HG03025 (cell line): Measurements from ENCODE around the gene SNX13.
"Not testable (repeated sequence)": the region's sequence is repeated elsewhere in the genome, so short reads cannot be mapped to it uniquely, and the experiment has no call there.

Source experiments
- ATAC-seq: cut with Tn5 transposase; IDR thresholded peaks from one replicate; pipeline ENCODE4 v1.9.1; 2021; ENCODE audit warnings: mild to moderate bottlenecking, moderate library complexity; ENCODE audit not compliant: unreplicated experiment, low FRiP score

The SNX13 gene

DNA sequence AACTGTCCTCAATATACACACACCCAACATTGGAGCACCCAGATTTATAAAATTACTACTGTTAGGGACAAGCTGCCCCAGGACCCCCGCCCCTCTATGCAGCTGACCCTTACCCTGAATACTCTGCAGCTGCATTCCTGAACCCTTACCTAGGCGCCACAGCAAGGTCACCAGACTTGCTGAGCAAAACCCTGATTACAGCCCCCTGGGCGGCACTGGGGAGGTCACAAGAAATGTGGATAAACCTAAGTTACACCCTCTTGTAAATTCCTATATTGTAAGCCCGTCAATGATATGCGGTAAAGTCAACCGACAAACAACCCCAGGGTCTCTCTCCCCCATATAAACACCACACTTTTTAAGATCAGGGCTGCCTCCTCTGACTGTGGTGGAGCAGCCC lies 25.1 kb downstream of the SNX13 start:
- no peak for ATAC-seq

DNA sequence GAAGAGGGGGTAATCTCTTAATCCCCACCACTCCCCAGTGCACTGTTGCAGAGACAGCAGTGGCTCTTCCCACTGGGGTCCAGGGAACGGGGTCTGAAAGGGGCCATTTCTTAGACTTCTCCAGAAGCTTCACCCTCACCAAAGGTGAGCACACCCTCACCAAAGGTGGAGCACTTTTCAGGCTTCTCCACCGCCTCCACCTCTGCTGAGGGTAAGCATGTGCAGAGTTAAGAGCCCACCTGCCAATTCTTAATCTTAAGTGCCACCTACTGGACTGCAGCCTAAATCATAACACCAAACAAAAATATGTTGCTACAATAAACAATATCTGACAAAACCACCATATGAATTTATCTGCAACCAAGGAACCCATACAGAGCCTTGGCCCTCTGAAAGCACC lies 27.0 kb downstream of the SNX13 start:
- no peak for ATAC-seq

DNA sequence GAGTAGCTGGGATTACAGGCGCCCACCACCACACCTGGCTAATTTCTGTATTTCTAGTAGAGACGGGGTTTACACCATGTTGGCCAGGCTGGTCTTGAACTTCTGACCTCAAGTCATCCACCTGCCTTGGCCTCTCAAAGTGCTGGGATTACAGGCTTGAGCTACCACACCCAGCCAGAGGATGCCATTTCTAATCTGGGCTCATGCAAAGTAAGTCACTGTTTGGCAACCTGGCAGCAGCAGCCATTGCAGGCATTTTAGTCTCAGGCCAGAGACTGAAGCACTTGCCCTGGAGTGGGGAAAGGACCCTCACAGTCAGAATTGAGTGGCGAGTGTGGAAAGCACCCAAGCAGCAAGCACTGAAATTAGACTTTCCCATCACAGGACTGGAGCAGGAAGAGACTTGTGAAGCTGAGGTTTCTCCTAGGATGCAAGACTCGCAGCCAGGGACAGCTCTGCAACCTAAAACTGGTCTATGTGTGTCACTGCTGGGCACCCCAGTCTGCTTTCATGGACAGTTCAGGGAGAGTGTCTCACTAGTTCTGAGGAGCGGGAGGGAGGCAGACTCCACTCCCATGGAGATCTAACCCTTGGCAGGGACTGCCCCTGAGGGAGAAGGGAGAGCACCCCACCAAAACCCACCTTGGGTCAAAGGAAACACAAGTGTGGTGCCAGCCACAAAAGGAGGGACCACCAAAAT lies 27.6 kb downstream of the SNX13 start:
- ATAC-seq: no peak

DNA sequence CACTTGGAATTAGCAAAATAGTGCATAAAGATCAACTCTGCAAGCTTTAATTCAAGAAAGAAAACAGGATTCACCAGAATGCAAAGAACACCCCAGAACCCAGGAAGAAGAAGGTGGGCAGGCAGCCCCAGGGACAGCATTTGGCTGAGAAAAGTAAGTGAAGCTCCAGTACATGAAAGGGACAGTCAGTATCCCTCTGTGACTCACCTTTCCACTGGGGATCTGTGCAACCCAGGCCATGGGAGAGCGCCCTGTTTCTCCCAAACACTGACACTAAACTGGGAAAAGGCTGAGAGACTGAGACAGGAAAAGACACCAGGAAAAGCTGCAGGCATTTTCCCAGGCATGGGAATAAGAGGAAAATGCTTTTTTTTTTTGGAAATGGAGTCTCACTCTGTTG lies 28.2 kb downstream of the SNX13 start:
- ATAC-seq: no peak

DNA sequence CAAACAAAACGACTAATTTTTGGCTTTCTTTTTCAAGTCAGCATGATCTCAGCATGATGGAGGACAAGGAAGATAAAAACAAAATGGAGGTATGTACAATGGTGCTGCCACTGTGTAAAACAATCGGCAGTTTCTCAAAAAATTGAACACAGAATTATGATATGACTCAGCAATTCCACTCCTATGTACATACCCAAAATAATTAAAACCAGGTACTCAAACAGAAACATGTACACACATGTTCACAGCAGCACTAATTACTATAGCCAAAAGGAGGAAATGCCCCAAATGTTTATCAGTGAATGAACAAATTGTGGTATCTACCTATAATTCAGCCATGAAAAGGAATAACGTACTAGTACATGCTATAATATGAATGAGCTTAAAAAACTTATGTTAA lies 29.9 kb downstream of the SNX13 start:
- ATAC-seq: no peak

DNA sequence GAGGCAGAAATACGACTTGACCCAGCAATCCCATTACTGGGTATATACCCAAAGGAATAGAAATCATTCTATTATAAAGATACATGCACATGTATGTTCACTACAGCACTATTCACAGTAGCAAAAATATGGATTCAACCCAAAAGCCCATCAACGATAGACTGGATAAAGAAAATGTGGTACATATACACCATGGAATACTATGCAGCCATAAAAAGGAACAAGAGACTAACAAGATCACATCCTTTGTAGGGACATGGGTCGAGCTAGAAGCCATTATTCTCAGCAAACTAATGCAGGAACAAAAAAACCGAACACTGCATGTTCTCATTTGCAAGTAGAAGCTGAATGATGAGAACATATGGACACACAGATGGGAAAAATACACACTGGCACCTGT lies 31.0 kb downstream of the SNX13 start:
- ATAC-seq: not testable (repeated sequence)

DNA sequence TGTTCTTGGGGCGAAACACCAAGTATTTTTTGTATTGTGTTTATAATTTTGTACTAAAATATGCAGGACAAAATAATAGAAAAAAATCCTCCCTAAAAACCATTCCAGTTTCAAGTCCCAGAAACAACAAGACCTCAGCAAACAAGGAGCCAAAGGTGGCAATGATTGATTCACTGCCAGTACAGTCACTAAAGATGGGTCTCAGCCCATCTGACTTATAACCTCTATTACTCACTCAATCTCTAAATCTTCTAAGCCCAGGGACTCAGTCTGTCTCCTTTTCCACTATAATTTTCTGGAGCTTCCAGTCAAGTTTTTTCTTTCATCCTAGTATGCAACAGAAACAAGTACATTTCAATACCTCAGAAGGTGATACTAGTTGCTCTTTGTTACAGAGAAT lies 33.3 kb downstream of the SNX13 start:
- ATAC-seq: no peak

DNA sequence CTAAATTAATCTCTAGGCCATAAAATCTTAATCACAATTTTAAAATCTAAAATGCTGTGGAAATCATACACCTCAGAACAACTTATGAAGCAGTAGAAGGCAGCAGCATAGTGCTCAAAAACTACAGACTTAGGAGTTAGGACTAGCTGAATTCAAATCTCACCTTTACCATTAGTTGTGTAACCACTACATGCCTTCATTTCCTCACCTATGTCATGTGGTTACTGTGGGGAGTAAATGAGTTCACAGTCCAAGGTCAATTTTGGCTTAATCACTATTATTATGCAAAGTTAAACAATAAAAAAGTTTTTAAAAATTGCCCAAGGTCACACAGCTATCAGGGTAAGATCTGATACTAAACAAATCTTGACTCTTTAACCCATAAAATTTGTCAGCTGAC lies 37.0 kb downstream of the SNX13 start:
- no peak for ATAC-seq

DNA sequence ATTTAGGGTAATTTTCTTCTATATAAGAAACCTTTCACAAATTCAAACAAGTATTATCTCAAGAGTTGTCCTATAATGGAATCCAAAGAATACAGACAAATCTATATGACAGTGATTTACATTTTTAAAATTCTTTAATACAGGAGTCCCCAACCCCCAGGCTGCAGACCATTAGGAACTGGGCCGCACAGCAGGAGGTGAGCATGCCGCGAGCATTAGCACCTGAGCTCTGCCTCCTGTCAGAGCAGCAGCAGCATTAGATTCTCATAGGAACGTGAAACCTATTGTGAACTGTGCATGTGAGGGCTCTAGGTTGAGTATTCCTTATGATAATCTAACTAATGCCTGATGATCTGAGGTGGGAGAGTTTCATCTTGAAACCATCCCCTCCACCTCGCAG lies 37.7 kb downstream of the SNX13 start:
- no peak for ATAC-seq

DNA sequence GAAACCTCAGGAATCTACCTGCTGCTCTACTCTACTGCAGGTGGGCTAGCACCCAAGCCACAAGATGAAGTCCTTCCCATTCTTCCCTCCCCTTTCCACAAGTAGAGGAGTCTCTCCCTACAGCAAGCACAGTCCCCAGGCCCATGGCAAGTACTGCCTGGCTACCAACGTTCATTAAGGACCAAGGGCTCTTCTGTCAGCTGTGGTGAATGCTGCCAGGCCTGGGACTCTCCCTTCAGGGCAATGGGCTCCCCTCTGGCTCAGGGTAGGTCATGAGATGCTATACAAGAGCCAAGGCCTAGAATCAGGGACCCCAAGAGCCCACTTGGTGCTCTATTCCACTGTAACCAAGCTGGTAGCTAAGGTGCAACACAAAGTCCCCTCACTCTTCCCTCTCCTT lies 39.8 kb downstream of the SNX13 start:
- no peak for ATAC-seq

DNA sequence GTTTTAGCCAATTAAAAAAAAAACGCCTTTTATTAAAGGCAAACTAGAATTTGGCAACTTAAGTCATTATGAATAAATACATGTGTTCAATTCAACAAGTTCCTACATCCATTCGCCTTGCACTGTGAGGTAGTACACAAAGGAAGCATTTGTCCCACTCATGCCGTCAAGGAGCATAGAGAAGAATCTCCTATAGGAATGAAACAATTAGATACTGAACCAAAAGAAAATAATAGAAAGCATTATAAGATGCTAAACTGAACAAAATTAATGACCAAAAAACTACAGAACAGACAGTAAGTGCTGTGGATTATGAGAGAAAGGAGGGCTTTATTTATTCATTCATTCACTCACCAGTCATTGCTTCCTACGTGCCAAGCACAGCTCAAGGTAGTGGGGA lies 42.2 kb downstream of the SNX13 start:
- ATAC-seq: no peak

DNA sequence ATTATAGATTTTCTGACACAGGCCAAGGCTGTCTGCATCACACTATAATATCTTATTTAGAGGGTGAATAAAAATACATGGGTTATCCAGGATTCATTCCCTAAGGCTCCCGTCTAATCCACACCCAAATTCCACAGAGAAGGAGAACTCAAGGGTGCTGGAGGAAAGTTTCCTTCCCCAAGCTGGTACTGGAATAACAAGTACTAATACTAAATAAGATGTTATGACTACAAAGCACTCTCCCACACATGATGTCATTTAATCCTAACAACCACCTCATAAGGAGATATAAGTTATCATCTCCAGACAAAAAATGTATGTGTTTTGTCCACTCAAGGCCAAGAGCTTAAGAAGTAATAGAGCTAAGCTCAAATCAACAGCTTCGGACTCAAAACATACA lies 53.0 kb downstream of the SNX13 start:
- no peak for ATAC-seq

DNA sequence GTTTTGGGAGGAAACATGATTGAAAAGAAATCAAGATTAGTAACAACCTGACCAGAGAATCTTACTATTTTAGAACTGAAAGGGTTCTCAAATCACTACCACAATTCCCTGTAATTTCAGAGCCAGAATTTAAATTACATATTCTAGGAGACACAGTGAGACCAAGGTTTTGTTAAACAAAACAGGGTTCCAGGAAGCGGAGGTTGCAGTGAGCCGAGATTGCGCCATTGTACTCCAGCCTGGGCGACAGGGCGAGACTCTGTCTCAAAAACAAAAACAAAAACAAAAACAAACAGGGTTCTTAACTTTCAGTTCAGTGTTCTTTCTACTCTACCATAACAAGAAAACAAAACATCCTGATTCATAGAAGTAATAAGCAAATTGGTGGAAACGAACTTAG lies 57.6 kb downstream of the SNX13 start:
- no peak for ATAC-seq

DNA sequence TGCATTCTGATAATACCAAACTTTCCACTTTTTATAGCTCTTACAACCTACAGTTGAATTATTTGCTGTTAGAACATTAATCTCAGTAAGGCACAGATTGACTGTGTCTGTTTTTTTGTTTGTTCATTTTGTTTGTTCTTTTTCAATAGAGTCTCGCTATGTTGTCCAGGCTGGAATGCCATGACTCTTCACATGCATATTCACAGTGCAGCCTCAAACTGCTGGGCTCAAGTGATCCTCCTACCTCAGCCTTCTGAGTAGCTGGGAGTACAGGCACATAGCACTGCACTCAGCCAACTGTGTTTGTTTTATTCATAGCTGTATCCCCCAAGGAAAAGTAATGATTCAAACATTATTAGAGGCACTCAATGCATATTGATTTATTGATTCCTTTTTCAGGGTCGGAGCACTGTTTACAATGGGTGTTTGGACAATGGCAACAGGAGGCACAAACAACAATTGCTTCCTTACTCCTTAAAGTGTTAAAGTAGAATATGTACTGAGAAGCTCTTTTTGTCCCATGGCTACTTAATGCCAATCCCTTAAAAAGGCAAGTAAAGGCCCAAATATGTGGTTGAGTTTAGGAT lies 61.1 kb downstream of the SNX13 start:
- no peak for ATAC-seq

DNA sequence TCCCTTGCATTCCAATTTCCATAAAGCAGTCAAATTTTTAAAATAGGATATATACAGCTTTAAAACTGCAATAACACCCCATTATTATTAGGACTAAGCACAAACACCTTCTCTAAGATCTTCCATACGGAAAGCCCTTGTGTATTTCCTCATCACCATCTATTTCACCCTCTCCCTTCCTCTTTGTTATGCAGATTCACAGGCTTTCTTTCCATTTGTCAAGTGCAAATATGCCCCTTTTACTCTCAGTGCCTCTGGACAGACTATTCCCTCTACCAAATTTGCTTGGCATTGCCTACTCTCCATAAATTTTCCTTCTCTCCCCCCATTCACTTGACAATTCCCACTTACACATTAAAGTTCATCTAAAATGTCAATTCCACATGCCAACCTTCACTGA lies 61.7 kb downstream of the SNX13 start:
- ATAC-seq: no peak

DNA sequence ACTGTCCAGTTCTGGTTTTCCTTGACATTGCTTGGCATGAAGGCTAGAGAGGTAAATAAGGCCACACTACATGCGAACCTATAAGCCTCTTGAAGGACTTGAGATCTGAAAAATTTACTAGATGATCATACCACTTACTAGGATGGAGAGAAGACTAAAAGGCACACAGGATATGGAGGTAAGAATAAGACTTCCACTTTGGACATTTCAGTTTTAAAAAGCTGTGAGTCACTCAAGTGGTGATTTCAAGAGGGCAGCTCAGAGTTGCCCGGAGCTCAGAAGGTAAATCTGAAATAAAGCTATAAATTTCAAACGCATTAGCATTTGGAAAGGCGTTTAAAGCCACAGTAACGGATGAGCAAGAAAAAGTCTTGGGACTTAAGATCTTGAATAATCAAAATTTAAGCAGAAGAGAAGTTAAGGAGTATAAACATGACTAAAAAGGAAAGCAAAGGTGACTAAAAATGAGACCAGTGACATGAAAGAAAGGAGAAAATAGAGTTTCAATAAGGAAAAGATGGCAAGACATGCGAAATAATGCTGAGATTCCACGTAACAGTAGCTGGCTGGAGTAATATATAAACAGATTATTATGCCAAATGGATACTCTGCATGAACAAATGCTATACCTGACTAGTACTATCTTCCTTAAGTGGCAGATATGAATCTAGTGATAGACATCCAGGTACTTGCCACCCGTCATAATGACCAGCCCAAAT lies 68.3 kb downstream of the SNX13 start:
- no peak for ATAC-seq

DNA sequence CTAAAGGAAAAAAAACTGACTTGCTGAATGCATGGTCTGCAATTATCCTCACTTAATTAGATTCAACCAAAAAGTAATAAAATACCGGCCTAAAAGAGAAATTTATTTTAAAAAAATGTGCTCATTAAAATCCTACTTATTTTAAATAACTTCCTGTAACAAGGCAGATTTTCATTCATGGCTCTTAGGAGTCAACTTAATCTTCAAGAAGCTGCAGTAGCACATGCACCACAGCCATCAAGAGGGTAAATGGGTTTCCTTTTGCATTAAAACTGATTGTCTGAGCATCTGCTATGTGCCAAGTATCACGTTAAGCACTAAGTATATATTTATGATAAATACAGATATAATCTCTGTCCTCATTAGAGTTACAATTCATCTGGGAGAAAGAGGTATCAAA lies 69.9 kb downstream of the SNX13 start:
- ATAC-seq: no peak

DNA sequence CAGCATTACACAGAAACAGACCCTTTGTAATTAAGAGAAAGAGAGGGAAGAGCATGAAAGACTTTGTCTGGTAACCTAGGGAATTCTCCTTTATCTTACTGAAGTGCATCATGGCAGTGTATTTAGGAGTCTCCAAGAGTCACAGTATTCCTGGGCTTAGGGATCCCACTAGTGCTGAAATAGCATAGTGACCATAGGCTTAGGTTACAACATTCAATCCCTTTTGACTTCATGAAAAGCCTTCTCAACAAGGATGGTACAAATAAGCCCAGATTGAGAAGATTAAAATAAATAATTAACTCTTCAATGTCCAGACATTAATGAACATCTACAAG lies 76.5 kb downstream of the SNX13 start:
- ATAC-seq: no peak

DNA sequence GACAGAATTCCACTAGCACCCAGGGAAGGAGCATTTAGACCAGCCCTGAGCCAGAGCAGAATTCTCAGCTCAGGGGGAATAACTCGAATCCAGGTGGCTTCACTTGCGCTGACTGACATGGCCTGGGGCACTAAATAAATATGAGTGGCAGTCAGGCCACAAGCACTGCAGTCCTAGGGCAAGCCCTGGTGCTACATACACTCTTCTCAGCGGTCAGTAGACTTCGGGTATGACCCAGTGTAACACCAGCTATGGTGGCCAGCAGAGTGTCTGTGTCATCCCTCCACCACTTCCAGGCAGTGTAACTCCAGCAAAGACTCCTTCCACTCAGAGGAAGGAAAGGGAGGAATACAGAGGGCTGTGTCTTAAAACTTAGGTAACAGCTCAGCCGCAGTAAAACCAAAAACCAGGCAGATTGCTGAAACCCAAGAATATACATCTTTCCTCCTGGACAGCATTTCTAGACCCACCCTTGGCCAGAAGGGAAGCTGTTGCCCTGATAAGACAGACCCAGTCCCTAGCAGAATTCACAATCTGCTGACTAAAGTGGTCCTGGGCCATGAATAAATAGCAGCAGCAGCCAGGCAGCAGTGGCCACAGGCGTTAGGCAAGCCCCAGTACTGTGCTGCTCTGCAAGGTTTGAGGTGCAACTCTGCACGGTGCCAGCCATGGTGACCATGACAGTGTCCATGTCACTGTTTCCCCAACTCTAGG lies 77.0 kb downstream of the SNX13 start:
- no peak for ATAC-seq

DNA sequence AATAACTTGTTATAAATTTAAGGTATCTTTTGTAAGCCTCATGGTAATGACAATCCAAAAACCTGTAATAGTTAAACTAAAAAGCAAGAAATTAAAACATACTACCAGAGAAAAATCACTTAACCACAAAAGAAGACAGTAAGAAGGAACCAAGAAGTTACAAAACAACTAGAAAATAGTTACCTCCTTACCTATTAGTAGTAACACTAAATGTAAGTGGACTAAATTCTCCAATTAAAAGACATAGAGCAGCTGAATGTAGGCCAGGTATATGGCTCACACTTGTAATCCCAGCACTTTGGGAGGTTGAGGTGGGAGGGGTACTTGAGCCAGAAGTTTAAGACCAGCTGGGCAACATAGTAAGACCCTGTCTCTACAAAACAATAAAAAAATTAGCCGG lies 84.0 kb downstream of the SNX13 start:
- no peak for ATAC-seq

DNA sequence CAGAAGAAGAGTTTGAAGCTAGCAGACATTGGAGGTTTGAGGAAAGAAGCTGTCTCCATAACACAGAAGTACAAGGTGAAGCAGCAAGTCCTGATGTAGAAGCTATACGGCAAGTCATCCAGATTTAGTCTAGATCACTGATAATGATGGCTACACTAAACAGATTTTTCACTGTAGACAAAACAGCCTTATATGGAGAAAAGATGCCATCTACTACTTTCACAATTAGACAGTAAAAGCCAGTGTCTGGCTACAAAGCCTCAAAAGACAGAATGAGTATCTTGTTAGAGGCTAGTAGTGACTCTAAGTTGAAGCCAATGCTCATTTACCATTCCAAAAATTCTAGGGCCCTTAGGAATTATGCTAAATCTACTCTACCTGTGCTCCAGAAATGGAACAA lies 85.1 kb downstream of the SNX13 start:
- no peak for ATAC-seq
